Skeletal muscle tissue (tissue), 4 donors: ENCODE measurements around the gene TENT4A. TPM values are rescaled to one million over a fixed set of nuclear protein-coding genes. Genes with fewer than 3 reads are reported as not detected.
"Not testable (repeated sequence)": the region's sequence is repeated elsewhere in the genome, so short reads cannot be mapped to it uniquely, and the experiment has no call there.

Source experiments
- H3K27ac ChIP-seq: one replicate; pipeline ENCODE4 v1.7.0; 2013; ENCODE audit warnings: mild to moderate bottlenecking, low read depth, low read length, inconsistent platforms
- H3K27me3 ChIP-seq, 3 donors: one replicate each; pipeline ENCODE4 v1.7.0; 2013; ENCODE audit warnings: low read length in 3 of 3; ENCODE audit not compliant: control insufficient read depth in 3 of 3, insufficient read depth in 3 of 3
- H3K36me3 ChIP-seq, 3 donors: one replicate each; pipeline ENCODE4 v1.7.0; 2013; ENCODE audit warnings: low read length in 3 of 3; ENCODE audit not compliant: control insufficient read depth in 3 of 3, insufficient read depth in 3 of 3
- H3K4me1 ChIP-seq, 3 donors: one replicate each; pipeline ENCODE4 v1.7.0; 2013; ENCODE audit warnings: low read length in 3 of 3, mild to moderate bottlenecking in 3 of 3; ENCODE audit not compliant: control insufficient read depth in 3 of 3, insufficient read depth in 3 of 3
- H3K4me3 ChIP-seq, 3 donors: one replicate each; pipeline ENCODE4 v1.7.0; 2013; ENCODE audit warnings: low read length in 3 of 3
- H3K9ac ChIP-seq, 3 donors: one replicate each; pipeline ENCODE4 v1.7.0; 2013; ENCODE audit warnings: low read length in 3 of 3, mild to moderate bottlenecking in 3 of 3, moderate library complexity in 2 of 3, low read depth in 1 of 3
- H3K9me3 ChIP-seq, 3 donors: one replicate each; pipeline ENCODE4 v1.7.0; 2013; ENCODE audit warnings: low read length in 3 of 3; ENCODE audit not compliant: control insufficient read depth in 3 of 3
- total RNA-seq: library from RNA; depleted of rRNA; stranded (reverse); fragments of >200 nt; gene quantifications from one replicate; pipeline ENCODE4 v1.2.3, GENCODE V29; 2014
- donor health status: Osteomylitis.

TENT4A gene
- total RNA-seq, 1 donor from 2014 or later: 15.1 TPM

DNA sequence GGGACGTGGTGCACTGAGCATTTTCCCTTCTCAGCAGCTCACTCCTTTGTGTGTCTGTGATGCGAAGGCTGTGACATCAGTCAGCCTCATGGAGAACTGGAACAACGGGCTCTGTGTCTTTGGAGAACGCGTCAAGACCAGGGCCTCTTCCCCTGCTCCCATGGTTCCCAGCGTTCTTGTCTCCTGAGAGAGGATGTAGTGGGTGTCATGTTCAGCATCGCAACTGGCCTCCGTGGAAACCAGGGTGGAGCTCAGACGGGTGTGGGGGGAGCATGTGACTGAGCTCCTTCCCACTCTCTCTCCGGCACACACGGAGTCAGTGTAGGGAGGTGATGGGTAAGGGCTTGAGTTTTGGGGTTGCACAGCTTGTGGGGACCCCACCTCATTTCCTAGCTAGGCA, 59.7 kb downstream of the TENT4A start:
- Histone ChIP-seq H3K36me3 (no peaks in the 10 kb centered on the region), H3K27ac (no peak overlapping the region), H3K4me3 (peak overlapping the region in 1 of 3 donors; percentile 2), H3K4me1 (peaks cover 10 to 15% (median 14%) of the 10 kb centered on the region in 3 donors), H3K9me3 (no peaks in the 10 kb centered on the region), H3K27me3 (peaks cover 0 to 14% (median 0%) of the 10 kb centered on the region in 3 donors), H3K9ac (no peak overlapping the region)

DNA sequence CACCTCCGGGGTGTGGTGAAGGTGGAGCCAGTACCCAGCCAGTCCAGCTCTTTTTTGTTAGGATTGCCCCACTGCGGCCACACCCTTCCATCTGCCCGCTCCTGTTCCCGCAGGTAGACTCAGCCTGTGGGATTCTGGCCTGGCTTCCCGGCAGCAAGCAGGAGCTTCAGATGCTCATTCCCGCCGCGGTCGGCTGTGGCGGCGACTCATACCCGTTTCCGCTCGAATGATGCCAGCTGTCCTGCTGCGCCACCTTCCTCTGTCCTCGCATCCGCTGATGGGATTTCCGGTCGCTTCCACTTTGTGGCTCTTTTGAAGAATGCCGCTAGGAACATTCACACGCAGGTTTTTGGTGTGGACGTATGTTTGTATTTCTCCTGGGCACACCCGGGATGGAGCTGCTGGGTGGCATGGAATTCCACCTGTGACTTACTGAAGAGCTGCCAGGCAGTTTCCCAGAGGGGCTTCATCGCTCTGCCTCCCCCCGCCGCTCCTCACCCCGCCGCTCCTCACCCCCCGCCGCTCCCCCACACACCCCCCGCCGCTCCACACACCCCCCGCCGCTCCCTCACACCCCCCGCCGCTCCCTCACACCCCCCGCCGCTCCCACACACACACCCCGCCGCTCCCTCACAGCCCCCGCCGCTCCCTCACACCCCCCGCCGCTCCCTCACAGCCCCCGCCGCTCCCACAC, 60.3 kb downstream of the TENT4A start:
- Histone ChIP-seq H3K9ac (no peak overlapping the region), H3K4me1 (peaks cover 10 to 15% (median 14%) of the 10 kb centered on the region in 3 donors), H3K27me3 (peaks cover 0 to 14% (median 0%) of the 10 kb centered on the region in 3 donors), H3K9me3 (no peaks in the 10 kb centered on the region), H3K36me3 (no peaks in the 10 kb centered on the region), H3K27ac (no peak overlapping the region), H3K4me3 (peak overlapping the region in 1 of 3 donors; percentile 2)

DNA sequence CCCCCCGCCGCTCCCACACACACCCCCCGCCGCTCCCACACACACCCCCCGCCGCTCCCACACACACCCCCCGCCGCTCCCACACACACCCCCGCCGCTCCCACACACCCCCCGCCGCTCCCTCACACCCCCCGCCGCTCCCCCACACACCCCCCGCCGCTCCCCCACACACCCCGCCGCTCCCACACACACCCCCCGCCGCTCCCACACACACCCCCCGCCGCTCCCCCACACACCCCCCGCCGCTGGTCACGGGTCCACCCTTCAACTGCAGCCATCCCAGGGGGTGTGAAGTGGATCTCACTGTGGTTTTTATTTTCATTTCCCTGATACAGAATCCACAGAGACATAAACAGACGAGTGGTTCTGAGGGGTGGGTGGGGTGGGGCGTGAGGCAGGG, 61.0 kb downstream of the TENT4A start:
- H3K9ac ChIP-seq, H3K4me3 ChIP-seq, H3K27ac ChIP-seq, H3K36me3 ChIP-seq, H3K9me3 ChIP-seq: not testable (repeated sequence)
- H3K27me3 ChIP-seq: peaks cover 0 to 14% (median 0%) of the 10 kb centered on the region in 3 donors
- peaks cover 10 to 15% (median 14%) of the 10 kb centered on the region in 3 donors for H3K4me1 ChIP-seq

DNA sequence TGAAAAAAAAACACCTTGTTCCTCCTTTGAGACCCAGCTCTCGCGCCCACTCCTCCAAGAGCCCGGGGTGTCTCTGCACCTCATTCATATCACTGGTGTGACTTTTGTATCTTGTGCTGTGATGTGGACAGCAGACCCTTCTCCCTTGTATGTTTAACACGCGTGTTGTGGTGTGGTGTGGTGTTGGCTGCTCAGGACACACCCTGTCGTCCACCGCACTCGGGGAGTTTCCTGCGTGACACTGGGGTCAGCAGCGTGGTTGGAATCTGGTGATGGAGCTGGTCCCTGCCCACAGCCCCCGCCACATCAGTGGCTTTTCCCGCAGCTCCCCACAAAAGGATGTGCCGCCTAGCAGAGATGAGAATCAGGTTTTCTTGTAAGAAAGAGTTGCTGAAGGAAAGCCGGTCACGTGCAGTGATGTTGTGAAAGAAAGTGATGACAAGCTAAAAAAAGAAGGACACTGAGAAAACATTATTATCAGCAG, 61.5 kb downstream of the TENT4A start:
- no peak overlapping the region for H3K27ac ChIP-seq
- no peak overlapping the region for H3K4me3 ChIP-seq
- H3K27me3 ChIP-seq: peaks cover 0 to 14% (median 0%) of the 10 kb centered on the region in 3 donors
- no peaks in the 10 kb centered on the region for H3K36me3 ChIP-seq
- peaks cover 10 to 14% (median 13%) of the 10 kb centered on the region in 3 donors for H3K4me1 ChIP-seq
- no peaks in the 10 kb centered on the region for H3K9me3 ChIP-seq
- no peak overlapping the region for H3K9ac ChIP-seq

DNA sequence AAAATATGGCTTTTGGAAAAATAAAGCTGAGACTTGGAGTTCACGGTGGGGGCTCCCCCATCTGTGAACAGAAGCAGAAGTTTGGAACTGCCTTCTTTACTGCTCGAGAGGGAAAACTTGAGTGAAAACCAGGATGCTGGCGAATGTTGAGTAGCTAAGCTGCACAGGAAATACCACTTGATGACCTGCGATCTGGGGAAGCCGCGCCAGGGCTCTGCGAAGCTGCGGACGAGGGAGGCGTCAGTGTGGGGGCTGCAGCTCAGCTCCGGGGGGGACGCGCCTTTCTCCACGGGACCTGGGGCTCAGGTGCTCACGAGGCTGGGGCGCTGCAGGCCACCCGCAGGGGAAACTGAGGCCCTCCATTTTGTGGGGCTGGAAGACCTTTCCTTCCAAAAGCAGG, 62.3 kb downstream of the TENT4A start:
- H3K4me1 ChIP-seq: peaks cover 2 to 6% (median 5%) of the 10 kb centered on the region in 3 donors
- no peaks in the 10 kb centered on the region for H3K36me3 ChIP-seq
- H3K27ac ChIP-seq: no peak overlapping the region
- no peak overlapping the region for H3K4me3 ChIP-seq
- H3K9ac ChIP-seq: no peak overlapping the region
- no peaks in the 10 kb centered on the region for H3K9me3 ChIP-seq
- H3K27me3 ChIP-seq: peaks cover 0 to 14% (median 0%) of the 10 kb centered on the region in 3 donors

DNA sequence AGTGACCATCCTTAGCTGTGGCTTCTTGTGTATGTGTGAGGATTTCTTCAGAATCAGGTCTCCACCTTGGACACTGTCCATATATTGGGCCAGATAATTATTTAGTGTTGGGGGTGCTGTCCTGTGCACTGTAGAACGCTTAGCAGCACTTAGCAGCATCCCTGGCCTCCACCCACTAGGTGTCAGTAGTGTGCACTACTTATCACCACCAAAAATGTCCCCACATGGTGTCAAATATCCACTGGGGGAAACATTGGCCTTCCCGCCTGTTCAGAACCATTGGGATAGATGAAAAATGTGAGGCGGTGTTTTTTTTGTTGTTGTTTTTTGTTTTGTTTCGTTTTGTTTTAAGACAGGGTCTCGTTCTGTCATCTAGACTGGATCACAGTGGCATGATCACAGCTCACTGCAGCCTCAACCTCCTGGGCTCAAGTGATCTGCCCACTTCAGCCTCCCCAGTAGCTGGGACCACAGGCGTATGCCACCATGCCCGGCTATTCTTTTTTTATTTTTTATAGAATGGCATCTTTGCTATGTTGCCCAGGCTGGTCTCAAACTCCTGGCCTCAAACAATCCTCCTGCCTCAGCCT, 67.7 kb downstream of the TENT4A start:
- no peak overlapping the region for H3K9ac ChIP-seq
- H3K27me3 ChIP-seq: no peaks in the 10 kb centered on the region
- no peaks in the 10 kb centered on the region for H3K4me1 ChIP-seq
- no peak overlapping the region for H3K27ac ChIP-seq
- no peaks in the 10 kb centered on the region for H3K9me3 ChIP-seq
- H3K4me3 ChIP-seq: no peak overlapping the region
- no peaks in the 10 kb centered on the region for H3K36me3 ChIP-seq

DNA sequence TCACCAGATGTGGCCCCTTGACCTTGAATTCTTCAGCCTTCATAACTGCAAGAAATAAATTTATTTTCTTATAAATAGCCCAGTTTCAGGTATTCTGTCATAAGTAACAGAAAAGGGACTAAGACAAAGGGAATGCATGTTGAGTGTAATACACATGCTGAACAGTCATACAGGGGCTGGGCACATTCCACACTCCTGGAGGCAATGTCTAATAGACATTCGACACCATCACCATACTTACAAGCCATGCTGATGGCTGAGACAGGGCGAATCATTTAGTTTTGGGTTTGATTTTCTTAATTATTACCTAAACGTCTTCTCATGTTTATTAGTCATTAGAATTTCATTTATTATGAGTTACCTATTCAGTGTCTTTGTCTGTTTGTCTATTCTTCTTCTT, 68.5 kb downstream of the TENT4A start:
- no peaks in the 10 kb centered on the region for H3K36me3 ChIP-seq
- no peaks in the 10 kb centered on the region for H3K4me1 ChIP-seq
- no peaks in the 10 kb centered on the region for H3K27me3 ChIP-seq
- no peak overlapping the region for H3K4me3 ChIP-seq
- H3K9me3 ChIP-seq: no peaks in the 10 kb centered on the region
- no peak overlapping the region for H3K9ac ChIP-seq
- no peak overlapping the region for H3K27ac ChIP-seq

DNA sequence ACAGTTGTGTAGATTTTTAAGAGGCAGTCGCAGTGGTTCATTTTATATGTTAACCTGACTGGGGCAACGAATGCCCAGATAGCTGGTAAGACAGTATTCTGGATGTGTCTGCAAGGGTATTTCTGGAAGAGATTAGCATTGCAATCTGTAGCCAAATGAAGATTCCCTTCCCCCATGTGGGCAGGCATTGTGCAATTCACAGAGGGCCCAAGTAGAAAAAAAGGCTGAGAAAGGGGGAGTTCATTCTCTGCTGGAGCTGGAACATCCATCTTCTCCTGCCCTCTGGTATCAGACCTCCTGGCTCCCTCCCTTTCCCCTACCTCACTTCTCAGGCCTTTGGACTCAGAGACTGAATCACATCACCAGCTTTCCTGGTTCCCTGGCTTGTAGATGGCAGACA, 70.6 kb downstream of the TENT4A start:
- Histone ChIP-seq H3K4me1 (no peaks in the 10 kb centered on the region), H3K4me3 (no peak overlapping the region), H3K27me3 (no peaks in the 10 kb centered on the region), H3K9ac (no peak overlapping the region), H3K36me3 (no peaks in the 10 kb centered on the region), H3K27ac (no peak overlapping the region), H3K9me3 (no peaks in the 10 kb centered on the region)

DNA sequence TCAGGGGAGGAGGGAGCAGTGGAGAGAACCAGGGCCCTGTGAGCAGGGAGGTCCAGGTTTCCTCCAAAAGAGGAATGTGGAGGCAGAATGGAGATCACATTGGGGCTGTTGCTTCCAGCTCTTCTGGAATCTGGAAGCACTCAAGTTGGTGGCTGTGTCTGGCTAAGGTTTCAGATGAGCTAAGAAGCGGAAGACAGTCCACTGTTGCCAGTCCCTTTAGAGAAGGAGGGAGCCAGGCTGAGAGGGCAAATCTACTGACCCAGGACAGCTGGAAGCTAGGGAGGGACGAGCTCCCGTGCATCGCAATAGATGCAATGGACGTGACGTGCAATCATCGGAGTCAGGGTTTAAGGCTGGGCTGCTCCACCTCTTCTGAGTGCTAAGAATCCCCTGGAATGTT, 71.2 kb downstream of the TENT4A start:
- H3K9ac ChIP-seq: no peak overlapping the region
- no peaks in the 10 kb centered on the region for H3K27me3 ChIP-seq
- no peak overlapping the region for H3K27ac ChIP-seq
- no peaks in the 10 kb centered on the region for H3K4me1 ChIP-seq
- H3K4me3 ChIP-seq: no peak overlapping the region
- H3K36me3 ChIP-seq: no peaks in the 10 kb centered on the region
- no peaks in the 10 kb centered on the region for H3K9me3 ChIP-seq

DNA sequence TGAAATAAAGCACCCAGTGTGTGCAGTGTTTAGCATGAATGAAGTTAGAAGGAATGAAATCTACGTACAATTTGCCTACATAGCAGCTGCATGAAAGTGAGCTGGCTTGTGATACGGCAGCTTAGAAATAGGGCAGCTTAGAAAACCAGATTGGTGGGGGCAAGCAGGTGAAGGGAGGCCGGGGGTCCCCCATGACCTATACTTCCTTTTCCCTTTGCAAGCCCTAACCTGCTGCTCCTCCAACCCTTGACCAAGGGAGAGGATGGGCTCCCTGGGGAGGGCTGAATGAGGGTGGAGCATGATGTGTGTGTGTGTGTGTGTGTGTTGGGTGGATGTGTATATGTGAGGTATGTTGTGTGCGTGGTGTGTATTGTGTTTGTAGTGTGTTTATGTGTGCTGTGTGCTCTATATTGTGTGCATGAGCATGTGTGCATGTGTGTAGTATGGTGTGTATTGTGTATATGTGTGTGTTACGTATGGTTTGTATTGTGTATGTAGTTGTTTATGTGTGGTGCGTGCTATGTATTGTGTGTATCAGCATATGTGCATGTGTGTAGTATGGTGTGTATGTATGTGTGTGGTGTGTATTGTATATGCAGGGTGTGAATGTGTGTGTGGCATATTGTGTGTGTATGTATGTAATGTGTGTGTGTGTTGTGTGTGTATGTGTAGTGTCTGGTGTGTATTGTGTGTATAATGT, 72.1 kb downstream of the TENT4A start:
- H3K9ac ChIP-seq: no peak overlapping the region
- no peak overlapping the region for H3K27ac ChIP-seq
- no peaks in the 10 kb centered on the region for H3K4me1 ChIP-seq
- H3K9me3 ChIP-seq: no peaks in the 10 kb centered on the region
- H3K36me3 ChIP-seq: no peaks in the 10 kb centered on the region
- H3K27me3 ChIP-seq: no peaks in the 10 kb centered on the region
- H3K4me3 ChIP-seq: no peak overlapping the region
